BE2C (cell line): Measurements from ENCODE around the gene MYO6.

Source experiments
- DNase-seq: peaks from one replicate; pipeline ENCODE4 v3.0.0-alpha.2; 2020
- H3K27me3 ChIP-seq: fragments of 250-450 bp; sonication (Bioruptor Pico); 2 replicates; pipeline ENCODE4 v1.5.1; 2020; ENCODE audit warnings: mild to moderate bottlenecking
- H3K36me3 ChIP-seq: fragments of 250-450 bp; sonication (Bioruptor Pico); 2 replicates; pipeline ENCODE4 v1.5.1; 2020; ENCODE audit warnings: mild to moderate bottlenecking
- H3K4me1 ChIP-seq: fragments of 250-450 bp; sonication (Bioruptor Pico); 2 replicates; pipeline ENCODE4 v1.5.1; 2020
- H3K4me3 ChIP-seq: 2 replicates; pipeline ENCODE4 v1.5.1; 2011; ENCODE audit warnings: low read depth, low read length
- H3K9me3 ChIP-seq: fragments of 250-450 bp; sonication (Bioruptor Pico); 2 replicates; pipeline ENCODE4 v1.5.1; 2020
- TF ChIP-seq, protein P1 (sequence below): IDR thresholded peaks from 2 replicates; pipeline ENCODE4 v1.5.1; 2012; ENCODE audit warnings: mild to moderate bottlenecking, low read depth, low read length

Gene MYO6

DNA sequence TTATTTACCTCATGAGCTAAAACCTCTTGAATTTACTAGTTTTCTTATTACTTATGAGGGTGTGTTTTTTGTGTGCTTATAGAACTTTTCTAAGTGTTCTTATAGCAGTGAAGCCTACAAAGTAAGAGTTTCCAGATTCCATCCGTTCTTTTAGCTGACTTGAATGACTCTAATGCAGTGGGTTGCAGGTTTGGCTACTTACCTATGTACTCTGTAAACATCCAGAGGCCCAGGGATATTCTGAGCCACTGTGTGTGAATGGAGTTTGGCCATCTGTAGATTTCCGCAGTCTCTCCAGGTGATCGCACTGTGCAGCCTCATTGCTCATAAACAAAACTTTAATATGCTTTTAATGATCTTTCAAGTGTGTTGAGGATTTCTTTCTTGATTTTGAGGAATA is 157.8 kb downstream of the MYO6 start:
- Histone ChIP-seq H3K27me3 (no peaks in the 10 kb centered on the region), H3K4me1 (no peaks in the 10 kb centered on the region), H3K36me3 (no peaks in the 10 kb centered on the region), H3K4me3 (no peak overlapping the region), H3K9me3 (no peaks in the 10 kb centered on the region)
- TF ChIP-seq, protein P1, sequence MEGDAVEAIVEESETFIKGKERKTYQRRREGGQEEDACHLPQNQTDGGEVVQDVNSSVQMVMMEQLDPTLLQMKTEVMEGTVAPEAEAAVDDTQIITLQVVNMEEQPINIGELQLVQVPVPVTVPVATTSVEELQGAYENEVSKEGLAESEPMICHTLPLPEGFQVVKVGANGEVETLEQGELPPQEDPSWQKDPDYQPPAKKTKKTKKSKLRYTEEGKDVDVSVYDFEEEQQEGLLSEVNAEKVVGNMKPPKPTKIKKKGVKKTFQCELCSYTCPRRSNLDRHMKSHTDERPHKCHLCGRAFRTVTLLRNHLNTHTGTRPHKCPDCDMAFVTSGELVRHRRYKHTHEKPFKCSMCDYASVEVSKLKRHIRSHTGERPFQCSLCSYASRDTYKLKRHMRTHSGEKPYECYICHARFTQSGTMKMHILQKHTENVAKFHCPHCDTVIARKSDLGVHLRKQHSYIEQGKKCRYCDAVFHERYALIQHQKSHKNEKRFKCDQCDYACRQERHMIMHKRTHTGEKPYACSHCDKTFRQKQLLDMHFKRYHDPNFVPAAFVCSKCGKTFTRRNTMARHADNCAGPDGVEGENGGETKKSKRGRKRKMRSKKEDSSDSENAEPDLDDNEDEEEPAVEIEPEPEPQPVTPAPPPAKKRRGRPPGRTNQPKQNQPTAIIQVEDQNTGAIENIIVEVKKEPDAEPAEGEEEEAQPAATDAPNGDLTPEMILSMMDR, result no peak
- DNase-seq, result no peak

DNA sequence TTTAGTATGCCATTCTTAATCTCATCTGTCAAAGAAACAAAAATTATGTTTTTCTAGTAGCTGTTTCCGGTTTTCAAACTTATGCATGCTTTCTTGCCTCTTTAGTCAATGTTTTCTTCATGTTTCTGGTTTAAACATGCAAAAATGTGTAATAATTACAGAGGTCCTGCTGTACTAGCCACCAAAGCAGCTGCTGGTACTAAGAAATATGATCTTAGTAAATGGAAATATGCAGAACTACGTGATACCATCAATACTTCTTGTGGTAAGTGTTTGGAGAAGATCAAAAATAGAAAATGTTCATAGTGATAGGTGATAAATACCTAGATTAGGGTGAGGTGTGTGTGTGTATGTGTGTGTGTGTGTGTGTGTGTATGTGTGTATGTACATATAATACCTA is 158.4 kb downstream of the MYO6 start:
- Histone ChIP-seq H3K36me3 (no peaks in the 10 kb centered on the region), H3K4me3 (no peak overlapping the region), H3K9me3 (no peaks in the 10 kb centered on the region), H3K27me3 (no peaks in the 10 kb centered on the region), H3K4me1 (no peaks in the 10 kb centered on the region)
- DNase-seq, result no peak
- TF ChIP-seq, protein P1, result no peak

DNA sequence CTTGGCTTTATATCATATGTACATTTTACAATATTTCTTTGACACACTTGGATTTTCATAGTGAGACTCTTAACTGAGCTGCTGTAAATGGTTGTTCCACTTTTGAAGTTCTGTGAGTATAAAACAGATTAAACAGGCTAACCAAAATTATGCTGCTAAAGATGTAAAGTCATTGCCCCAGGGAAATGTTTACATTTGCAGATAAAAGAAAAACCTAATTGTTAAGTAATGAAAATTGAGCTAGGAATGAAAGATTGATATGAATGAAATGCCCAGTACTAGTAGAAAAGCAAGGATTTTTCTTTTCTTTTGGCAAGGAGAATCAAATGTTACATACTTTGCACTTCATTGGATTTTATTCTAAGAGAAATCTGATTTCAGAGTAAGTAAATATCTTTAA is 164.0 kb downstream of the MYO6 start:
- Histone ChIP-seq H3K36me3 (no peaks in the 10 kb centered on the region), H3K4me1 (no peaks in the 10 kb centered on the region), H3K9me3 (no peaks in the 10 kb centered on the region), H3K4me3 (no peak overlapping the region), H3K27me3 (no peaks in the 10 kb centered on the region; the same call in 1 of the 2 replicates)
- TF ChIP-seq, protein P1, result no peak
- no peak for DNase-seq

DNA sequence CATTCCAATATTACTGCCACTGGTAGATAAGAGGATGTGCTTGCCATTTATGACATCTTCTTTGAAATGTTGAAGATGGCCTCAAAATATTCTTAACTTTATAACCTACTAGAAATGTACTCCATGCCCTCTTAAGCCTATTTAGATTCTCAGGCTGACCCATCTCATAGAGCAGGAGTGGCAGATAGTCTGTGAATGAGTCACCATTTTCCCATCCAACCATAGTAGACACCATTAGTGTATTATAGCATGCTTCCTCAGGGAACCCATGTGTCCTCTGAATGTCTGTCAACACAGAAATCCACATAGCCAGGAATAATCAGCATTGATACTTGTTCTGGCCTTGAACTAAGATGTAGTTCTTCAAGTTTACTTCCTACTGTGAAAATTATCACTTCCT is 173.2 kb downstream of the MYO6 start:
- H3K36me3 ChIP-seq, result no peaks in the 10 kb centered on the region
- no peak for DNase-seq
- H3K27me3 ChIP-seq, result no peaks in the 10 kb centered on the region
- H3K4me3 ChIP-seq, result no peak overlapping the region
- H3K4me1 ChIP-seq, result no peaks in the 10 kb centered on the region
- TF ChIP-seq, protein P1, result no peak
- H3K9me3 ChIP-seq, result no peaks in the 10 kb centered on the region

DNA sequence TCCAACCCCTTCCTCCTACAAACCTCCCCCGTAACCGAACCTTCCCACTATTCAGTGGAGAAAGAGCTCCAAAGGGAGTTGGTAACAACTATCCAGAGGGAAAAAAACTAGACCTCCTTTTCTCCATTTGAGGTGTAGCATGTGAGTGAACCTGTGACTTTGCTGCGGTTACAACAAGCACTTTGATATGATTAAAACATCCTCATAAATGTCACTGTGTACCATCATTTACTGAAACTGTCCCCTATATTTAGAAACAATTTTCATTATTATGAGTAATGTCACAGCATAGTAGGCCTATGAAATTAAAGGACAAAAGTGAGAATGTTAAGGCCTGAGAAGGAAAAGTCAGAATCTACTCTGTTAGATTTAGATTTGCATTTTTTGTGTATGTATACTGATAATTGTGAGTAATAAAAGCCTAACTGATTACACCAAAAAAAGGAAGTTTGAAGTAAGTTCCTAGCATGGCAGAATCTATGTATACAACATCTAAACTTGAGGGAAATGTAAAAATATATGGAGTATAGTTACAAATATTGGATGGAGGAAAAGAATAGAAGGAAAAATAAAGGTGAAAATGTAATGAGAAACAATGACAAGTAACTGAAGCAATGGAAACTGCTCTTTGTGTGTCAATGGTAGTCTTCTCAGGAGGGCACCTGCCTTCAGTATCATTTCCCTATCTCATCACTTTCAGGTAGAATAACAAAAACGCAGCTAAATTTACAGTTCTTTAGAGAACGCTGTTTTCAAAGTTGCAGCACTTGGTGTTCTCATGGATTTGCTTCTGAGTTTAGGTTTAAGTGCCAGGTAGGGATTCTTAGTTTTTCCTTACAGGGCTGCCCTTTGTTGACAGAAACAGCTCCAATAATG is 177.5 kb downstream of the MYO6 start:
- TF ChIP-seq, protein P1, result no peak
- H3K4me3 ChIP-seq, result no peak overlapping the region
- H3K36me3 ChIP-seq, result no peaks in the 10 kb centered on the region
- no peaks in the 10 kb centered on the region for H3K4me1 ChIP-seq
- DNase-seq, result no peak
- H3K9me3 ChIP-seq, result no peaks in the 10 kb centered on the region
- H3K27me3 ChIP-seq, result no peaks in the 10 kb centered on the region

DNA sequence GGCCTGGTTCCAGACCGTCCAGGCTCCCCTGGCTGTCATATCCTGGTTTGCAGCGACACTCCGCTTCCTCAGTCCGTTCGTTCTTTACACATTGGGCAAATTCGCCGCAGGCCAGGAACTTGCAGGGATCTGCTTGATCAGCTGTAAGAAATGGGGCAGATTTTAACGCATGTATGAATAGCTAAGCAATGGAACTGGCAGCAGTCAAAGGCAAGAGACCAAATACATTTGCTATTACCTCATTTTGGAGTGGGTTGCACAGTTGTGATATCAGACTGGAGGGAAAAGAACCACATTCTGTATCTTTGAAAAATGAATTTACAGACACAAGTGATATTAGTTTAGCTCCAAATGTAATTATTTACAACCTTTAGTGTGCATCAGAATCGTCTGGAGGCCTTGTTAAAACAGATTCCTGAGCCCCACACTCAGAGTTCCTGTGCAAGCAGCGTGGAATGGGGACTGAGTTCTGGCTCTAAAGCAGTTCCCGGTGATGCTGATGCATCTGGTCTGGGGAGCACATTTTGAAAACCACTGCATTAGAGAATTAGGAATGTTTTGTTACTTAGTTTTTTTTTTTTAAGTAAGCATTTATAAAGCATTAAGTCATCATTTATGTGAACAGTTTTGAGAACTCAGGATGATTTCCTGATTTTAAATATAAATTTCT is 182.1 kb downstream of the MYO6 start:
- TF ChIP-seq, protein P1, result no peak
- H3K27me3 ChIP-seq, result peaks cover 13% of the 10 kb centered on the region
- no peak overlapping the region for H3K4me3 ChIP-seq
- no peaks in the 10 kb centered on the region for H3K9me3 ChIP-seq
- no peak for DNase-seq
- no peaks in the 10 kb centered on the region for H3K36me3 ChIP-seq
- no peaks in the 10 kb centered on the region for H3K4me1 ChIP-seq
